DOHH2 (cell line): ENCODE results near the gene AKNA.
"Not testable (repeated sequence)": the region's sequence is repeated elsewhere in the genome, so short reads cannot be mapped to it uniquely, and the experiment has no call there.

ENCODE experiments used
- CTCF ChIP-seq: fragments of 200-600 bp; sonication (generic); IDR thresholded peaks from one replicate; pipeline ENCODE4 v1.5.1; 2014; ENCODE audit warnings: antibody characterized with exemption, mild to moderate bottlenecking, low read depth, low read length; ENCODE audit not compliant: poor library complexity, severe bottlenecking
- EZH2phosphoT487 ChIP-seq: fragments of 200-600 bp; sonication (generic); IDR thresholded peaks from 2 replicates; pipeline ENCODE4 v1.6.1; 2017; ENCODE audit warnings: borderline replicate concordance, mild to moderate bottlenecking, antibody characterized with exemption, low read length, moderate library complexity, mixed read lengths

GRCh38 chr9:114328937-114329624, 58.7 kb downstream of the AKNA start:
- TF ChIP-seq CTCF, EZH2phosphoT487: not testable (repeated sequence)
